Liver (tissue), 9 donors: Measurements from ENCODE around the gene CDC14C. TPM values are rescaled to one million over a fixed set of nuclear protein-coding genes. Genes with fewer than 3 reads are reported as not detected.

Source experiments
- DNase-seq: peaks from one replicate; pipeline ENCODE4 v3.0.0-alpha.2; 2017; ENCODE audit warnings: low spot score
- H3K27ac ChIP-seq, 2 donors: one replicate each; pipeline ENCODE4 v1.7.0; 2013; ENCODE audit warnings: inconsistent platforms in 2 of 2, low read length in 2 of 2, control low read depth in 1 of 2, low read depth in 1 of 2, mild to moderate bottlenecking in 1 of 2
- H3K27me3 ChIP-seq, 4 donors: one replicate each; pipeline versions ENCODE4 v1.6.1 to v1.7.0; 2013; ENCODE audit warnings: low read length in 3 of 4, inconsistent platforms in 1 of 4, mild to moderate bottlenecking in 1 of 4, moderate library complexity in 1 of 4; ENCODE audit not compliant: control insufficient read depth in 4 of 4, insufficient read depth in 4 of 4
- H3K36me3 ChIP-seq, 4 donors: one replicate each; pipeline versions ENCODE4 v1.6.1 to v1.7.0; 2013; ENCODE audit warnings: low read length in 3 of 4, mild to moderate bottlenecking in 3 of 4, low read depth in 1 of 4, moderate library complexity in 1 of 4; ENCODE audit not compliant: control insufficient read depth in 4 of 4, insufficient read depth in 3 of 4
- H3K4me1 ChIP-seq, 4 donors: one replicate each; pipeline versions ENCODE4 v1.6.1 to v1.7.0; 2013; ENCODE audit warnings: low read length in 3 of 4, mild to moderate bottlenecking in 3 of 4, moderate library complexity in 1 of 4; ENCODE audit not compliant: control insufficient read depth in 4 of 4, insufficient read depth in 4 of 4
- H3K4me3 ChIP-seq, 3 donors: one replicate each; pipeline versions ENCODE4 v1.6.1 to v1.7.0; 2013; ENCODE audit warnings: low read length in 3 of 3, control low read depth in 1 of 3, low read depth in 1 of 3, mild to moderate bottlenecking in 1 of 3
- H3K9ac ChIP-seq, 2 donors: one replicate each; pipeline ENCODE4 v1.7.0; 2013; ENCODE audit warnings: low read length in 2 of 2, mild to moderate bottlenecking in 2 of 2, moderate library complexity in 2 of 2, control low read depth in 1 of 2, low read depth in 1 of 2
- H3K9me3 ChIP-seq, 4 donors: one replicate each; pipeline versions ENCODE4 v1.6.1 to v1.7.0; 2013; ENCODE audit warnings: low read length in 3 of 4; ENCODE audit not compliant: control insufficient read depth in 4 of 4
- ATF3 ChIP-seq: IDR thresholded peaks from 2 replicates; pipeline ENCODE4 v1.6.1; 2016; ENCODE audit warnings: antibody characterized with exemption
- CTCF ChIP-seq: fragments of 150-350 bp; IDR thresholded peaks from 2 replicates; pipeline ENCODE4 v1.5.1; 2017; ENCODE audit warnings: improper control_type of control experiment, low read depth, low read length; ENCODE audit not compliant: missing input control
- EGR1 ChIP-seq, 2 donors: IDR thresholded peaks; 2 replicates each; pipeline ENCODE4 v1.6.1; 2016 to 2018; ENCODE audit warnings: antibody characterized with exemption in 2 of 2, low read depth in 2 of 2
- FOXA1 ChIP-seq: IDR thresholded peaks from 2 replicates; pipeline ENCODE4 v1.6.1; 2016; ENCODE audit warnings: antibody characterized with exemption
- FOXA2 ChIP-seq: IDR thresholded peaks from 2 replicates; pipeline ENCODE4 v1.6.1; 2016; ENCODE audit warnings: antibody characterized with exemption
- GABPA ChIP-seq, 2 donors: IDR thresholded peaks in 1 of 2; conservative IDR thresholded peaks in 1 of 2; 2 replicates each; pipeline ENCODE4 v1.6.1; 2016; ENCODE audit warnings: antibody characterized with exemption in 2 of 2, mild to moderate bottlenecking in 1 of 2, moderate library complexity in 1 of 2
- HNF4A ChIP-seq, 2 donors: conservative IDR thresholded peaks; 2 replicates each; pipeline ENCODE4 v1.6.1; 2016; ENCODE audit warnings: antibody characterized with exemption in 2 of 2, mild to moderate bottlenecking in 2 of 2
- HNF4G ChIP-seq: IDR thresholded peaks from 2 replicates; pipeline ENCODE4 v1.6.1; 2016; ENCODE audit warnings: antibody characterized with exemption
- JUND ChIP-seq, 2 donors: IDR thresholded peaks; 2 replicates each; pipeline ENCODE4 v1.6.1; 2016; ENCODE audit warnings: antibody characterized with exemption in 2 of 2
- NR2F2 ChIP-seq: IDR thresholded peaks from 2 replicates; pipeline ENCODE4 v1.6.1; 2016; ENCODE audit warnings: antibody characterized with exemption
- RAD21 ChIP-seq, 2 donors: IDR thresholded peaks; 2 replicates each; pipeline ENCODE4 v1.6.1; 2016; ENCODE audit warnings: antibody characterized with exemption in 2 of 2, mild to moderate bottlenecking in 2 of 2
- RXRA ChIP-seq, 2 donors: IDR thresholded peaks; 2 replicates each; pipeline ENCODE4 v1.6.1; 2017 to 2018; ENCODE audit warnings: antibody characterized with exemption in 2 of 2, mild to moderate bottlenecking in 1 of 2
- SP1 ChIP-seq: IDR thresholded peaks from 2 replicates; pipeline ENCODE4 v1.6.1; 2018; ENCODE audit warnings: antibody characterized with exemption, mild to moderate bottlenecking
- TAF1 ChIP-seq: conservative IDR thresholded peaks from 2 replicates; pipeline ENCODE4 v1.6.1; 2016; ENCODE audit warnings: antibody characterized with exemption, mild to moderate bottlenecking
- YY1 ChIP-seq: IDR thresholded peaks from 2 replicates; pipeline ENCODE4 v1.6.1; 2016; ENCODE audit warnings: antibody characterized with exemption, mild to moderate bottlenecking
- ZBTB33 ChIP-seq: IDR thresholded peaks from 2 replicates; pipeline ENCODE4 v1.6.1; 2016; ENCODE audit warnings: antibody characterized with exemption
- WGBS: extraction: QIAGEN DNeasy Blood & Tissue Kit; methylation state at CpG from one replicate; pipeline ENCODE4 v1.1.7; 2013; 5-methylcytosine and 5-hydroxymethylcytosine counted together
- polyA plus RNA-seq, 2 donors: library from polyadenylated mRNA; stranded (reverse) in 1 of 2; unstranded in 1 of 2; fragments of 200-250 nt in 1 of 2; fragments of >200 nt in 1 of 2; fragmentation: Nextera tagmentation in 1 of 2; extraction: Ambion mirVana in 1 of 2; gene quantifications; one replicate each; pipeline versions ENCODE4 v1.2.1 to v1.2.3, GENCODE V29; 2013 to 2015
- total RNA-seq, 2 donors: library from RNA; depleted of rRNA; stranded (reverse); fragments of >200 nt; gene quantifications; one replicate each; pipeline ENCODE4 v1.2.3, GENCODE V29; 2014
- TF ChIP-seq, protein P1 (sequence below): IDR thresholded peaks from 2 replicates; pipeline ENCODE4 v1.6.1; 2016; ENCODE audit warnings: antibody characterized with exemption
- TF ChIP-seq, protein P2 (sequence below): IDR thresholded peaks from 2 replicates; pipeline ENCODE4 v1.6.1; 2016; ENCODE audit warnings: antibody characterized with exemption, mild to moderate bottlenecking
- donor health status: healthy.
- donor health status: healthy.
- donor health status: healthy.
- donor health status: healthy.
- donor health status: healthy.

The CDC14C gene
- total and polyA plus RNA-seq, 4 donors = 0.02 TPM; not detected in 3

- TF ChIP-seq ZBTB33 (no peak), CTCF (no peak), HNF4G (no peak), HNF4A (conservative IDR thresholded peaks at IDR 0.05) (no peak), RXRA (IDR thresholded peaks at IDR 0.05) (no peak), NR2F2 (no peak), FOXA2 (no peak), ATF3 (no peak), SP1 (no peak), GABPA (IDR thresholded peaks at IDR 0.05 in 1 of 2, conservative IDR thresholded peaks at IDR 0.05 in 1 of 2) (no peak), FOXA1 (no peak), RAD21 (IDR thresholded peaks at IDR 0.05) (no peak), YY1 (no peak), EGR1 (IDR thresholded peaks at IDR 0.05; ENCODE audit: low read depth in 2 of 2) (no peak), JUND (IDR thresholded peaks at IDR 0.05) (no peak), TAF1 (no peak)
- TF ChIP-seq, protein P1, sequence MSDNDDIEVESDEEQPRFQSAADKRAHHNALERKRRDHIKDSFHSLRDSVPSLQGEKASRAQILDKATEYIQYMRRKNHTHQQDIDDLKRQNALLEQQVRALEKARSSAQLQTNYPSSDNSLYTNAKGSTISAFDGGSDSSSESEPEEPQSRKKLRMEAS = no peak
- TF ChIP-seq, protein P2, sequence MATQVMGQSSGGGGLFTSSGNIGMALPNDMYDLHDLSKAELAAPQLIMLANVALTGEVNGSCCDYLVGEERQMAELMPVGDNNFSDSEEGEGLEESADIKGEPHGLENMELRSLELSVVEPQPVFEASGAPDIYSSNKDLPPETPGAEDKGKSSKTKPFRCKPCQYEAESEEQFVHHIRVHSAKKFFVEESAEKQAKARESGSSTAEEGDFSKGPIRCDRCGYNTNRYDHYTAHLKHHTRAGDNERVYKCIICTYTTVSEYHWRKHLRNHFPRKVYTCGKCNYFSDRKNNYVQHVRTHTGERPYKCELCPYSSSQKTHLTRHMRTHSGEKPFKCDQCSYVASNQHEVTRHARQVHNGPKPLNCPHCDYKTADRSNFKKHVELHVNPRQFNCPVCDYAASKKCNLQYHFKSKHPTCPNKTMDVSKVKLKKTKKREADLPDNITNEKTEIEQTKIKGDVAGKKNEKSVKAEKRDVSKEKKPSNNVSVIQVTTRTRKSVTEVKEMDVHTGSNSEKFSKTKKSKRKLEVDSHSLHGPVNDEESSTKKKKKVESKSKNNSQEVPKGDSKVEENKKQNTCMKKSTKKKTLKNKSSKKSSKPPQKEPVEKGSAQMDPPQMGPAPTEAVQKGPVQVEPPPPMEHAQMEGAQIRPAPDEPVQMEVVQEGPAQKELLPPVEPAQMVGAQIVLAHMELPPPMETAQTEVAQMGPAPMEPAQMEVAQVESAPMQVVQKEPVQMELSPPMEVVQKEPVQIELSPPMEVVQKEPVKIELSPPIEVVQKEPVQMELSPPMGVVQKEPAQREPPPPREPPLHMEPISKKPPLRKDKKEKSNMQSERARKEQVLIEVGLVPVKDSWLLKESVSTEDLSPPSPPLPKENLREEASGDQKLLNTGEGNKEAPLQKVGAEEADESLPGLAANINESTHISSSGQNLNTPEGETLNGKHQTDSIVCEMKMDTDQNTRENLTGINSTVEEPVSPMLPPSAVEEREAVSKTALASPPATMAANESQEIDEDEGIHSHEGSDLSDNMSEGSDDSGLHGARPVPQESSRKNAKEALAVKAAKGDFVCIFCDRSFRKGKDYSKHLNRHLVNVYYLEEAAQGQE = no peak
- Histone ChIP-seq H3K9me3 (no peaks in the 10 kb centered on the region), H3K36me3 (no peaks in the 10 kb centered on the region), H3K9ac (no peak overlapping the region), H3K27me3 (peaks cover 0 to 4% (median 0%) of the 10 kb centered on the region in 4 donors), H3K4me3 (no peak overlapping the region), H3K4me1 (no peaks in the 10 kb centered on the region), H3K27ac (no peak overlapping the region)
- no peak for DNase-seq
- 70% methylated on average over 2 of the region's 2 CpGs for WGBS
Measured at GRCh38 chr7:48880851-48881250, 43.5 kb upstream of the CDC14C start.
